Peyer's patch (tissue), 4 donors: ENCODE data around the gene HRH4.

Experiments used
- CTCF ChIP-seq, 6 experiments: fragments of 450-650 bp in 4 of 6; fragments of 200-600 bp in 2 of 6; sonication (generic) in 1 of 6; IDR thresholded peaks; one replicate each; pipeline ENCODE4 v1.5.1; 2017 to 2019; ENCODE audit warnings: antibody characterized with exemption in 6 of 6, mild to moderate bottlenecking in 3 of 6, moderate library complexity in 1 of 6
- POLR2A ChIP-seq, 2 donors: fragments of 450-650 bp; IDR thresholded peaks; one replicate each; pipeline ENCODE4 v1.5.1; 2017; ENCODE audit warnings: antibody characterized with exemption in 2 of 2, mild to moderate bottlenecking in 2 of 2, moderate library complexity in 2 of 2

DNA sequence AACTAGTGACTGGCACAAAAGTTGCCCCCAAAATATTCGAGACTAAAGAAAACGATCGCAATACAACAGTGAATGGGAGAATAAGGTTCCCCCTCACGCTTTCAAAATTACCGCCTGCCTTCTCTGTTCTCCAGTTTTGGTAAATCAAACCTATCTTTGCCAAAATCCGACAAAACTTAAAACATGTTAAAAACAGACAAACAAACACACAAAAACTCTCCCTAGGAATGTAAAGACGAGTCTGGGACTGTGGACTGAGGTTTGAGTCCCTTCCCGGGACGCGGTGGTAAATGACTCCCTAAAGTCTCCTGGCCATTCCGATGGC is 34.4 kb upstream of the HRH4 start:
- TF ChIP-seq CTCF (IDR thresholded peaks at IDR 0.05) (no peak), POLR2A (IDR thresholded peaks at IDR 0.05) (no peak)
